ENCODE results near the gene DAAM2.
A peak's percentile ranks its signal among the peaks of the same experiment; 100 is the strongest.

The DAAM2 gene

GRCh38 chr6:39836606-39837005 is 44.4 kb downstream of the DAAM2 start:
- no peak for FAIRE-seq

GRCh38 chr6:39839445-39839844 is 47.3 kb downstream of the DAAM2 start:
- TF ChIP-seq TAF1 (IDR thresholded peaks at IDR 0.05; ENCODE audit: borderline replicate concordance, low read depth, low read length) (no peak), POLR2A (IDR thresholded peaks at IDR 0.05; ENCODE audit: low read depth, low read length) (no peak), POLR2AphosphoS5 (IDR thresholded peaks at IDR 0.05; ENCODE audit: low read depth, low read length) (no peak)
- DNase-seq (ENCODE audit: insufficient read length) (no peak), FAIRE-seq (no peak)

More at GRCh38 chr6:39836606-39837005, 44.4 kb downstream of the DAAM2 start:
- no peak for DNase-seq (ENCODE audit: insufficient read length)
- TF ChIP-seq POLR2A (IDR thresholded peaks at IDR 0.05; ENCODE audit: low read depth, low read length) (no peak), POLR2AphosphoS5 (IDR thresholded peaks at IDR 0.05; ENCODE audit: low read depth, low read length) (no peak), TAF1 (IDR thresholded peaks at IDR 0.05; ENCODE audit: borderline replicate concordance, low read depth, low read length) (no peak)

- FAIRE-seq (no peak), DNase-seq (ENCODE audit: insufficient read length) (no peak)
- TF ChIP-seq POLR2AphosphoS5 (IDR thresholded peaks at IDR 0.05; ENCODE audit: low read depth, low read length) (no peak), TAF1 (IDR thresholded peaks at IDR 0.05; ENCODE audit: borderline replicate concordance, low read depth, low read length) (no peak), POLR2A (IDR thresholded peaks at IDR 0.05; ENCODE audit: low read depth, low read length) (no peak)
Observed at GRCh38 chr6:39840781-39841180, 48.6 kb downstream of the DAAM2 start.

GRCh38 chr6:39841291-39841690 is 49.1 kb downstream of the DAAM2 start:
- DNase-seq (ENCODE audit: insufficient read length) (no peak), FAIRE-seq (no peak)
- TF ChIP-seq POLR2AphosphoS5 (IDR thresholded peaks at IDR 0.05; ENCODE audit: low read depth, low read length) (no peak), POLR2A (IDR thresholded peaks at IDR 0.05; ENCODE audit: low read depth, low read length) (no peak), TAF1 (IDR thresholded peaks at IDR 0.05; ENCODE audit: borderline replicate concordance, low read depth, low read length) (no peak)

- FAIRE-seq (no peak), DNase-seq (ENCODE audit: insufficient read length) (no peak)
- no peak for TF ChIP-seq POLR2A (IDR thresholded peaks at IDR 0.05; ENCODE audit: low read depth, low read length)
- no peak for TF ChIP-seq POLR2AphosphoS5 (IDR thresholded peaks at IDR 0.05; ENCODE audit: low read depth, low read length)
- no peak for TF ChIP-seq TAF1 (IDR thresholded peaks at IDR 0.05; ENCODE audit: borderline replicate concordance, low read depth, low read length)
Observed at GRCh38 chr6:39841923-39842322, 49.7 kb downstream of the DAAM2 start.

GRCh38 chr6:39843305-39844020 is 51.3 kb downstream of the DAAM2 start:
- TF ChIP-seq TAF1 (IDR thresholded peaks at IDR 0.05; ENCODE audit: borderline replicate concordance, low read depth, low read length), result no peak
- TF ChIP-seq POLR2A (IDR thresholded peaks at IDR 0.05; ENCODE audit: low read depth, low read length), result no peak
- no peak for TF ChIP-seq POLR2AphosphoS5 (IDR thresholded peaks at IDR 0.05; ENCODE audit: low read depth, low read length)
- FAIRE-seq (no peak), DNase-seq (ENCODE audit: insufficient read length) (no peak)

GRCh38 chr6:39844866-39845265 is 52.7 kb downstream of the DAAM2 start:
- peak; percentile 77 for FAIRE-seq

GRCh38 chr6:39847221-39847620 is 55.0 kb downstream of the DAAM2 start:
- DNase-seq (ENCODE audit: insufficient read length), result no peak
- FAIRE-seq, result no peak

More at GRCh38 chr6:39844866-39845265, 52.7 kb downstream of the DAAM2 start:
- no peak for TF ChIP-seq POLR2AphosphoS5 (IDR thresholded peaks at IDR 0.05; ENCODE audit: low read depth, low read length)
- TF ChIP-seq TAF1 (IDR thresholded peaks at IDR 0.05; ENCODE audit: borderline replicate concordance, low read depth, low read length), result no peak
- TF ChIP-seq POLR2A (IDR thresholded peaks at IDR 0.05; ENCODE audit: low read depth, low read length), result no peak
- DNase-seq (ENCODE audit: insufficient read length), result no peak

GRCh38 chr6:39848171-39848570 is 56.0 kb downstream of the DAAM2 start:
- FAIRE-seq (no peak), DNase-seq (ENCODE audit: insufficient read length) (no peak)
- TF ChIP-seq TAF1 (IDR thresholded peaks at IDR 0.05; ENCODE audit: borderline replicate concordance, low read depth, low read length) (no peak), POLR2AphosphoS5 (IDR thresholded peaks at IDR 0.05; ENCODE audit: low read depth, low read length) (no peak), POLR2A (IDR thresholded peaks at IDR 0.05; ENCODE audit: low read depth, low read length) (no peak)

More at GRCh38 chr6:39847221-39847620, 55.0 kb downstream of the DAAM2 start:
- TF ChIP-seq POLR2AphosphoS5 (IDR thresholded peaks at IDR 0.05; ENCODE audit: low read depth, low read length), result no peak
- no peak for TF ChIP-seq TAF1 (IDR thresholded peaks at IDR 0.05; ENCODE audit: borderline replicate concordance, low read depth, low read length)
- no peak for TF ChIP-seq POLR2A (IDR thresholded peaks at IDR 0.05; ENCODE audit: low read depth, low read length)

- FAIRE-seq (no peak), DNase-seq (ENCODE audit: insufficient read length) (no peak)
- TF ChIP-seq POLR2A (IDR thresholded peaks at IDR 0.05; ENCODE audit: low read depth, low read length), result no peak
- TF ChIP-seq POLR2AphosphoS5 (IDR thresholded peaks at IDR 0.05; ENCODE audit: low read depth, low read length), result no peak
- no peak for TF ChIP-seq TAF1 (IDR thresholded peaks at IDR 0.05; ENCODE audit: borderline replicate concordance, low read depth, low read length)
Observed at GRCh38 chr6:39849228-39849627, 57.1 kb downstream of the DAAM2 start.

GRCh38 chr6:39849764-39850163 is 57.6 kb downstream of the DAAM2 start:
- DNase-seq (ENCODE audit: insufficient read length), result no peak
- FAIRE-seq, result no peak
- no peak for TF ChIP-seq POLR2A (IDR thresholded peaks at IDR 0.05; ENCODE audit: low read depth, low read length)
- TF ChIP-seq POLR2AphosphoS5 (IDR thresholded peaks at IDR 0.05; ENCODE audit: low read depth, low read length), result no peak
- TF ChIP-seq TAF1 (IDR thresholded peaks at IDR 0.05; ENCODE audit: borderline replicate concordance, low read depth, low read length), result no peak

GRCh38 chr6:39850736-39851297 is 58.6 kb downstream of the DAAM2 start:
- TF ChIP-seq TAF1 (IDR thresholded peaks at IDR 0.05; ENCODE audit: borderline replicate concordance, low read depth, low read length), result no peak
- no peak for TF ChIP-seq POLR2AphosphoS5 (IDR thresholded peaks at IDR 0.05; ENCODE audit: low read depth, low read length)
- no peak for TF ChIP-seq POLR2A (IDR thresholded peaks at IDR 0.05; ENCODE audit: low read depth, low read length)
- DNase-seq (ENCODE audit: insufficient read length) (no peak), FAIRE-seq (no peak)
